ENCODE data around the gene PHOSPHO1. TPM values are rescaled to one million over a fixed set of nuclear protein-coding genes. Genes with fewer than 3 reads are reported as not detected.
"Not testable (repeated sequence)": the region's sequence is repeated elsewhere in the genome, so short reads cannot be mapped to it uniquely, and the experiment has no call there.

Gene PHOSPHO1
- total RNA-seq, 2 donors from 2014 or later, result not detected

DNA sequence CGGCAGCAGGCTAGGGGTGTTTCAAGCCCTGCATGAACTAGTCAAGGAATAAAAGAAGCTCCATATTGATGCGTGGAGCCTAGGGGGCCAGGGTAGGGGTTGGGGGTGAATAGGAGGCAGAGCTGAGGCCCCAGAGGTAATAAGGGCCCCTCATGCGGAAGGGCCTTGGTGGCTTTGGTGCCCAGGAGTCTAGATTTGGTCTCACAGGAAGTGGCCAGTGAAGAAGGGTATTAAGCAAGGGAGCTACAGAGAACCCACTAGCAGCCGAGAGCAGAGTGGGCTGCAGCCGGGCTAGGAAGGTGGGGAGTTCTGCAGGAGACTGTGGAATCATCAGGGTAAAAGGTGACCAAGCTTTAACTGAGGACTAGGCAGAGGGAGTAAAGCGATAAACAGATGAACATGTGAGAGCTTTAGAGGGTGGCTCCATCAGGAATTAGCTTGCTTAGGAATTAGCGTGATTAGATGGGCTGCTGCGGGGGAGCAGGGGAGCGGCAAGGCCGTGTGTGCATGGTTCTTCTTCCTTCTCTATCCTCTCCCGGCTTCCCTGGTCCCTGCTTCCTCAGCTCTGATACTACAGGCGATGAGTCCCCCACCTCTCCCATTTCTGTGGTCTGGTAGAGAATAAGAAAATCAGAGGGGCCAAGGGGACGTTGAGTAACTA, 30.0 kb downstream of the PHOSPHO1 start:
- ATAC-seq (no peak), DNase-seq (no peak)
- intact Hi-C loops (cut with DNase I, micrococcal nuclease), result no loop called here

DNA sequence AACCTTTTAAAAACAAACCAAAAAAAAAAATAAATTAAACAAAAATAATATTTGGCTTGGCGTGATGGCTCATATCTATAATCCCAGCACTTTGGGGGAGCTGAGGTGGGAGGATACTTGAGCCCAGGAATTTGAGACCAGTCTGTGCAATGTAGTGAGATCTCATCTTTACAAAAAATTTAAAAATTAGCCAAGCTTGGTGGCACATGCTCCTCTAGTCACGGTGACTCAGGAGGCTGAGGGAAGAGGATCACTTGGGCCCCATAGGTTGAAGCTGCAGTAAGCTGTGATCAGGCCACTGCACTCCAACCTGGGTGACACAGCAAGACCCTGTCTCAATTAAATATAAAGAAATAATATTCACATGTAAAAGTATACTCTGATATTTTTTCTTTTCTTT, 32.4 kb downstream of the PHOSPHO1 start:
- ATAC-seq, result no peak
- DNase-seq, result no peak
- intact Hi-C loops (cut with DNase I, micrococcal nuclease), result no loop called here

DNA sequence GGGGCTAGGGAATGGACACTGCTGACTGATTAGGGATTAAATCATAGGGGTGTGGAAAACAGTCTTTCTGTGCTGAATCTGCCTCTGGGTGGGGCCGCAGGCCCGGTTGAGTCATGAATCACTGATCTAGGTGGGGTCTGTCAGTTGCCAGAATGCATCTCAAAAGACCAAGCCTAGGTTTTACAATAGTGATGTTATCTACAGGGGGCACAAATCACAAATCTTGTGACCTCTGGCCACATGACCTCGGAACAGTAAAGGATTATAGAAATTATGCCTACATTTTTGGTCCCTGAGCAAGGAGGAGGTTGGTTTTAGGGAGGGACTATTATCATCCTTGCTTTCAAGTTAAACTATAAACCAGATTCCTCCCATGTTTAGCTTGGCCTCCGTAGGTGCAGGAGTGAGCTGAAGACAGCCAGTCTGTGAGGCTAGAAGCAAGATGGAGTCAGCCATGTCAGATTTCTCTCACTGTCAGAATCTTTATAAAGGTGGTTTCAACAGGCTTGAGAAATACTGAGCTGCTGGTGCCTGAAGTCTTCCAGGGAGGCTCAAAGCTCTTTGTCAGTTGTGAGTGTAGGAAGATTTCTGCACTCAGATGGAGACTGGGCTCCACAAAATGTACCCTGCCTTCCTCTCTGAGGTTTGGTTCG, 33.1 kb downstream of the PHOSPHO1 start:
- DNase-seq (no peak), ATAC-seq (no peak)
- intact Hi-C loops (cut with DNase I, micrococcal nuclease), result no loop called here

DNA sequence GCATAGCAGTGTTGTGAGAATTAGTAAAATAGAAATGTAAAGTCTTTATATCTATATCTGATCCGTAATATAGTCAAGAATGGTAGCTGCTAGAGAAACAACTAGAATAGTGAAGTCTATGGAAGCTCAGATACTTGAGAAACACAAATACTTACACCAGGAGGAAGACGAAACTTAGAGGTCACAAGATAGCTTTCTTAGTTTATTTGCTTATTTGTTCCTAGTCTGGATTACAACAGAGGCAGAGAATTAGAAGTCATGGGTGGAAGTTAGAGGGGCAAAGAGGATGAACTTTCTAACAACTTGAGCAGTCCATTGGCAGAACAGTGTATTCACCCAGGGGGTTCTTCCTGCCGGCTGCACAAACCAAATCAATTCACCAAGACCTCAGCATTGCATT, 34.1 kb downstream of the PHOSPHO1 start:
- DNase-seq (no peak), ATAC-seq (no peak)
- intact Hi-C loops (cut with DNase I, micrococcal nuclease), result no loop called here

DNA sequence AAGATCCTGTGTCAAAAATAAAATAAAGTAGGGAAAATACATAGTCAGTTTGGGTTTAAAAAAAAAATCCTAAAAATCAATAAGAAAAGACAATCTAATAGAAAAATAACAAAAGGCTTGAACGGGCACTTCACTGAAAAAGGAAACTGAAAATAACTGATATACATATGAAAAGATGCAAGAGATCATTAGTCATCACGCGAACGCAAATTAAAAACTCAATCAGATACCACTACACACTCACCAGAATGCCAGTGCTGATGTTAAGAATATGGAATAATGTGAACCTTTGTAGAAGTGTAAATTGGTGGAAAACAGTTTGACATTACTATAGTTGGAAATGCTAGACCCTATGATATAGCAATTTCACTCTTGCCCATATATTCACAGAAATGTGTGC, 34.8 kb downstream of the PHOSPHO1 start:
- DNase-seq, result no peak
- ATAC-seq, result no peak
- intact Hi-C loops (cut with DNase I, micrococcal nuclease), result no loop called here

DNA sequence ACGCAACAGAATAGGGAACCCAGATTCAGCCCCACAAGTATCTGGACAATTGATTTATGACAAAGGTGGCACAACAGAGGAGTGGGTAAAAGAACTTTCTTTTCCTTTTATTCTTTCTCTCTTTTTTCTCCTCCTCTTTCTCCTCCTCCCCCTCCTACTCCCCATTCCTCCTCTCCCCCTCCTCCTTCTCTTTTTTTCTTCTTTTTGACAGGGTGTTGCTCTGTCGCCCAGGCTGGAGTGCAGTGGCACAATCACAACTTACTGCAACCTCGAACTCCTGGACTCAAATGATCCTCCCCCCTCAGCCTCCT, 36.3 kb downstream of the PHOSPHO1 start:
- intact Hi-C loops (cut with DNase I, micrococcal nuclease), result no loop called here
- ATAC-seq, result no peak
- no peak for DNase-seq

DNA sequence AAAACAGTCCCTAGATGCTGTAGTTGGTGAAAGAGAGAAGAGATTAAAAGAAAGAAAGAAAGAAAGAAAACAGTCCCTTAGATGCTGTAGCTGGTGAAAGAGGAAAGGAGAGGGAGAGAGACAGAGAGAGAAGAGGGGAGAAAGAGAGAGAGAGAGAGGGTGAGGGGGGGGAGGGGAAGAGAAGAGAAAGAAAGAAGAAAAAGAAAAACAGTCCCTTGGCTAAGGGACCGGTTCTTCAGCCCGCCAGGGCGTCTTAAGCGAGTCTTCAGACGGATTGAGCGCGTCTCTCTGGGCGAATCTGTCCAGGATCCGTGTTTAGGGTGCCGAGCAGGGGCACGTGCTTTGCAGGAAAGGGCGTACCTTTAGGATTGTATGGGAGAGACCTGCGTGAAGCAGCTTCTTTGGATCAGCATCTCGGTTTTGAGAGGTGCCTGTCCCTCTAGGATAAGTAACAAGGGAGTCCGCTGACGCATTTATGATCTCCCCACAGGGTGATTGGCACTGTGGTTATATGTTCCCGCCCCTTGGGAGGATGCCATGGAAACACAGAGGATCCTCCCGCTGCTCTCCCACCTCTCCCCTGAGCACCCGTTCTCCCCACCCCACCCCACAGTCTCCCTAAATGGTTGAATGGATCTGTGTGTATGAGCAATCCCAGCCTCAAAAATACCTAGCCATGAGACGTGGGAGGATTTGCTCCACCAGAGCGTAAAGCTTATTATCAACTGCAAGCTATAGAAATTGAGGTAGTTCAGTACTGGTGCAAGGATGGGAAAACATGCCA, 36.9 kb downstream of the PHOSPHO1 start:
- DNase-seq (peak; percentile 63 to 68), ATAC-seq (no peak)
- intact Hi-C loops (cut with DNase I, micrococcal nuclease), result no loop called here

DNA sequence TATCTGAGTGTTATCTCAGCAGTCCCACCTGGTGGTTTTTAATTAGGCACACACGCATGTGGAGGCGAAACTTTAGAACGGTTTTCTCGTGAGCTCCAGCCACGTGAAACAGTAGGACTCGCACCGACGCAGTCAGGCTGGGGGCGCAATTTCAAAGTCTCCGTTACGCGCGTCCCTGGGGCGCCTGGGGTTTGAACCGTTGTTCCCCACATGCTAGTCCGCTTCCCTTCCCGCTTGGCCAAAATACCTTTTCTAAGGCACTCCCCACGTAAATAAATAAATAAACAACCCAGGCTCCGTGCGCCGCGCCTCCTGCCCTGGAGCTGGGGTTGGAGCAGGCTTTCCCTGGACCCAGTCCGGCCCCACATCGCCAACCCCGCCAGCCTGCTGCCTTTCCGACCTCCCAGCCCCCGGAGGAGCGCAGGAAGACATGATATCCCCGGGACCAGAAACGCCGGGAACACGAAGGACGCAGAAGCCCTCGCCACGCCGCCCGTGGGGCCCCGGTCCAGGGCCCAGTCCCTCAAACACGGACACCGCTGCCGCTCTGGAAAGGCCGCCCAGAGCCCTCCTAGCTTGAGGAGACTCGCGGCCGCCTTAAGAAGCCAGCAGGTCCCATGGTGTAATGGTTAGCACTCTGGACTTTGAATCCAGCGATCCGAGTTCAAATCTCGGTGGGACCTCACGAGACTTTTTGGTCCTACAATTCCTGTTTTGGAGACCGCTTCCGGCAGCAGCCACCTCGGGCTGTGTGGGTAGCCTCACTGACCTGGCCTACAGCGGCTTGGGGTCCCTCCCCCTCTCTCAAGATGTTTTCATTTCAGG, 38.5 kb downstream of the PHOSPHO1 start:
- intact Hi-C loops (cut with DNase I, micrococcal nuclease), result no loop called here
- ATAC-seq (peak; percentile 80), DNase-seq (peak; percentile 84 to 90)

DNA sequence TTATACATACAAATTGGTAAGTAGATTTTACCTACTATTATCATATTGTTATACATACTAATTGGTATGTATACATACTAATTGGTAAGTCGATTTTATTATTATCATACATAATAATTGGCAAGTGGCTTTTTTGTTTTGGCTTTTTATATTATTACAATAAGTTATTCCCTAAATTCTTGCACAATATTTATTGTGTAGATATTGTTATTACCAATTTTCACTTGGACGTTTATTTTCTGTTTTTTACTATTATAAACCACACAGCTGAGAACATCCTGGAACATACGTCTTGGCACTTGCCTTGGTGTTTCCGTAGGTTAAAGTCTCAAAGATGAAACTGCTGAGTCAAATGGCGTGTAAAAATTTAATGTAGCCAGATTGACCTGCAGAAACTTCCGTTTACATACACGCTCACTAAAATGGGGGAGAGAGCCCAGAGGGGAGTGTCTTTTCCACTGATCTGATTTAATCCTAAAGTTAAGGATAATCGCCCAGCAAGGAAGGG, 39.1 kb downstream of the PHOSPHO1 start:
- no peak for DNase-seq
- peak; percentile 43 for ATAC-seq
- intact Hi-C loops (cut with DNase I, micrococcal nuclease), result no loop called here

DNA sequence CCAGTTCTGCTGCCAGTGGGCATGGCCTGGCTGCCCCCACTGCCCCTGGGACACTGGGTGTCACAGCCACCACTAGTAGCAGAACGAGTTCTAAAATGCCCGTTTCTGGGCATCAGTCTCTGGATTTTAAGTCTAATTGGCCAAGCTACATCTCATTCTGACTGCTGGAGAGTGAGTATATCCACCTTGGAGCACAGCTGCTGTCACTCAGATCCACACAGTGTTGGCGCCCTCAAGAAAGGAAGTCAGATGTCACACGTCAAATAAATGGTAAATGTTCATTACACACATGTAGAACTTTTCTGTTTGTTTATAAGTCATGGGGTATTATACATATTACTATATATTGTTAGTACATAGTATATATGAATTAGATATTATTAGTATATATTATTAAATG, 39.7 kb downstream of the PHOSPHO1 start:
- intact Hi-C loops (cut with DNase I, micrococcal nuclease), result no loop called here
- no peak for ATAC-seq
- no peak for DNase-seq

DNA sequence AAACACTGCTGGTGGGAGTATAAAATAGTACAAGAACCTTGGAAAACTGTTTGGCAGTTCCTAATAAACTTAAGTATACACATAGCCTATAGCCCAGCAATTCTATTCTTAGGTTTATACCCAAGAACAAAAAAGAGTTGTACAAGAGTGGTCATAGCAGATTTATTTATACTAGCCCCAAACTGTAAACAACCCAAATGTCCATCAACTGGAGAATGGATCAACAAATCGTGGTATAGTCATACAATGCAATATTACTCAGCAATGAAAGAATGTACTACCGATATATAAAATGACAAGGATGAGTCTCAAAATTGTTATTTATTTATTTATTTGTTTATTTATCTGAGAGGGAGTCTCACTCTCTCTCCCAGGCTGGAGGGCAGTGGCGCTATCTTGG, 43.3 kb downstream of the PHOSPHO1 start:
- intact Hi-C loops (cut with DNase I, micrococcal nuclease), result no loop called here
- ATAC-seq, result no peak
- DNase-seq, result no peak

DNA sequence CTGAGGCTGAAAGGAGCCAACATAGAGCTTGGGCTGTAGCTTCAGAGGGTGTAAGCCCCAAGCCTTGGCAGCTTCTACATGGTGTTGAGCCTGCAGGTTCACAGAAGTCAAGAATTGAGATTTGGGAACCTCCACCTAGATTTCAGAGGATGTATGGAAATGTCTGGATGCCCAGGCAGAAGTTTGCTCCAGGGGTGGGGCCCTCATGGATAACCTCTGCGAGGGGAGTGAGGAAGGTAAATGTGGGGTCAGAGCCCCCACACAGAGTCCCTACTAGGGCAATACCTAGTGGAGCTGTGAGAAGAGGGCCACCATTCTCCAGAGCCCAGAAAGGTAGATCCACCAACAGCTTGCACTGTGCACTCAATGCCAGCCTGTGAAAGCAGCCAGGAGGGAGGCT, 45.2 kb downstream of the PHOSPHO1 start:
- ATAC-seq; DNase-seq; intact Hi-C loops (cut with DNase I, micrococcal nuclease): not testable (repeated sequence)

DNA sequence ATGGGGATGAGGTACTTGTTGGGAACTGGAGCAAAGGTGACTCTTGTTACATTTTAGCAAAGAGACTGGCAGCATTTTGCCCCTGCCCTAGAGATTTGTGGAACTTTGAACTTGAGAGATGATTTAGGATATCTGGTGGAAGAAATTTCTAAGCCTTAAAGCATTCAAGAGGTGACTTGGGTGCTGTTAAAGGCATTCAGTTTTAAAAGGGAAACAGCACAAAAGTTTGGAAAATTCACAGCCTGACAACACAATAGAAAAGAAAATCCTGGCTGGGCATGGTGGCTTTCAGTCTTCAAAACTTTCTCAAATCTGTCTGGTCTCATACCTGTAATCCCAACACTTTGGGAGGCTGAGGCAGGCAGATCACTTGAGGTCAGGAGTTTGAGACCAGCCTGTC, 46.1 kb downstream of the PHOSPHO1 start:
- ATAC-seq; DNase-seq; intact Hi-C loops (cut with DNase I, micrococcal nuclease): not testable (repeated sequence)

DNA sequence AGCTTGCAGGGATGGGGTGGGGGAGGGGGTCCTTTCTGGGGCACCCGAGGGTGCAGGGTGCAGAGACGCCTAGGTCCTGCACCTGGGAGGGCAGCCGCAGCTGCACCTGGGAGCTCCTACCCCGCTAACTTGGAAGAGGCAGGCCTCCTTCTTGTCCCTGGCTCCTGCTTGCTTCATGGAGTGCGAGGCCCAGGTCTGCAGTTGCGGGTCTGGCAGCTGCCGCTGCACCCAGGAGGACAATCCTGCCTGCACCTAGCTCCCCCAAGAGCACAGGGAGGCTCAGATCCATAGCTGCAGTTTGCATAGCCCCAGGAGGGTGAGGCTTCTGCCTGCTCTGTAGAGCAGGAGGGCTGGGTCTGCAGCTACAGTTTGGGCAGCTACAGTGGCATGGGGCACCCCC, 46.8 kb downstream of the PHOSPHO1 start:
- ATAC-seq (no peak), DNase-seq (no peak)
- intact Hi-C loops (cut with DNase I, micrococcal nuclease), result no loop called here

DNA sequence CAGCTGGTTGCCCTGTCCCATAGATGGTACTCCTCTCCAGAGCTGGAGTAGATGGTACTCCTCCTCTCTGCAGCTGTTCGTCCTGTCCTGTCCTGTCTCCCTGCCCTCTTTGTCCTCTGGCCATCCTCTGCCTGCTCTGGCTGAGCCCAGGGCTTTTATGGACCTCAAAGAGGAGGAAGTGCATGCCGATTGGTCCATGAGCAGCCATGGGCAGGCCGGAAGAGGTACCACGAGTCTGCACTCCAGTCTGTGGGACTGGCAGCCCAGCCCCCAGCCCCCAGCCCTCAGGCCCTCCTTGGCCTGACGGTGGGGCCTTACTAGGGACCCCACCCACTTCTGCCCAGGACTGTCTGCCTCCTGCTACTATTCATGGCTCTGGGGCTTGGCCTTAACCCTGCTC, 47.2 kb downstream of the PHOSPHO1 start:
- DNase-seq, result no peak
- intact Hi-C loops (cut with DNase I, micrococcal nuclease), result no loop called here
- no peak for ATAC-seq

DNA sequence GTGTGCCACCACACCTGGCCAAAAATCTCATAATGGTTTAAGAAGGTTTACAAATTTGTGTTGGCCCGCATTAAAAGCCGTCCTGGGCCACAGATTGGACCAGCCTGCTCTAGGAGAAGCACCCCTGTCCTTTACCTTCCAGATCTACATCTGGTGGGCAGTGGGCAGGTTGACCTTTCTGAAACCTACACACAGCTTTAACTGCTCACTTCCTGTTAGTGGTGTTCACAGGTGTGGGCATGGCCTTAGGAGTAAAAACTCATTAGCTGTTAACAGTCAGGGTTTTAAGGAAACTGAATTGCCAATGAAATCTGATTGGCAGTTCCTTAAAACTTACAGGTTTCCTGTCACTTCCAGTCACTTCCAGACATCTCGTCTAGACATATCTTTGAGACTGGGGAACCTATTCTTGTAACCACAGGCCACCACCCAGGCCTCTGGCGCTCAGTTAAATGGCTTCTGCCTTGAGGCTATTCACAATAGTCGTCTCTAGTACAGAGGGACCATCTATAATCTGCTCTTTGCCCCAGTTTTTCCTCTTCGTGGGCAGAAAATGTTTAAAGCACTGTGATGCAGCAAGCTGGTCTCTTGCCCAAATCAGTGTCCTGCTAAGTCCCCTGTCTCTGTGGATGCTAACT, 49.5 kb downstream of the PHOSPHO1 start:
- ATAC-seq, result no peak
- intact Hi-C loops (cut with DNase I, micrococcal nuclease), result no loop called here
- no peak for DNase-seq

DNA sequence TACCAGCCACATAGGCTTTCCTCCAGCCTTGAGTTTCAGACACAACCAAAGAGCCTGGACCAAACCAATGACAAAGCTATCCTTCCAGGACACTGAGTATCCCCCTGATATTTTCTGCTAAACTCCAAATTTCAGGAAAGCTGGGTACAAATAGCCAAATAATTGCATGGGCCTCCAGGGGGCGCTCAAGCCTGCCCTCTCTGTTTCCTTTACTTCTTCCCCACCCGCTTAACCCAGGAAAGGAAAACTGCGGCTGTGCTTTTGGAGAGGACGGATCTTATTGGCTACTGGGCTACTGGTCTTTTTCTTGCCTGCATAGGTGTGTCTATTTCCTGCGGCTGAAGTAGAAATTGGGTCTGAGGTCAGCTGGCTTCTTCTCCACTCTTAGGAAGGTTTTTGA, 50.3 kb downstream of the PHOSPHO1 start:
- intact Hi-C loops (cut with DNase I, micrococcal nuclease), result no loop called here
- DNase-seq (peak; percentile 44 to 76), ATAC-seq (peak; percentile 82)

DNA sequence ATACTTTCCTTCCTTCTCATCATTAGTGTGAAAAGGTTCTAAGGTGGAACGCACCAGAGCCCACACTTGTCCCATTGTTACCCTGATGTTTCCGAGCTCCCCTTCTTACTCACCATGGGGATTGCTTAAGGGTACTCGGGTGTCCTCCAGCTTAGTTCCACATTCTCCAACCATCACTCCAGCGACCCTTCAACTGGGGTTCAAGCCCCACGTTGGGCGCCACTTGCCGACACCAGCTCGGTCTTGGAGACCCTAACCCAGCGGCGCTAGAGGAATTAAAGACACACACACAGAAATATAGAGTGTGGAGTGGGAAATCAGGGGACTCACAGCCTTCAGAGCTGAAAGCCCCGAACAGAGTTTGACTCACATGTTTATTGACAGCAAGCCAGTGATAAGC, 54.6 kb downstream of the PHOSPHO1 start:
- not testable (repeated sequence) for DNase-seq, ATAC-seq
- intact Hi-C loops (cut with DNase I, micrococcal nuclease), result loop anchor here in 1 of 2 donors (10.0 kb wide), 1 partner anchor 61 kb away; no protein-coding TSS in a partner anchor

Data from left colon (tissue), 2 donors.